GM20000 (cell line): ENCODE measurements around the gene SLIT3.

Experiments used
- DNase-seq: peaks from one replicate; pipeline ENCODE4 v3.0.0; 2012; ENCODE audit warnings: low spot score
- TF ChIP-seq, protein P1 (sequence below): IDR thresholded peaks from 2 replicates; pipeline ENCODE4 v1.5.1; 2012; ENCODE audit warnings: mild to moderate bottlenecking, control low read depth; ENCODE audit errors: extremely low read depth, missing control alignments

The SLIT3 gene

DNA sequence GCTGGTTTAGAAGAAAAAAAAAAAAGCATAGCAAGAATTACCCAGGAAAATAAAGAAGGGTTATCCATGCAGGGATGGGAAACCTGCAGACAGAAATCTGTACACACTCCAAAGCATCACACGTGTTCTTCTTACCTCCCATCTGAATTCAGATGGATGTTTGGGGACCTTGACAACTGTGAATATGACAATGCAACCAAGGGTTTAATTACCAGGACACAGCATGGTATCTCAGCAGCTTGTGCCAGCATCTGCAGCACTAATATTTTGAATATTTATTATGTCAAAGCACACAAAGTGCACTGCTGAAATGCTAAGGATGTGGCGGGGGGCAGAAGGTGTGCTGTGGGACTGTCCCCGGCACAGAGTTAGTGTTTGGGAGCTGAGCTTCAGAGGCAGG is 47.9 kb downstream of the SLIT3 start:
- DNase-seq: no peak
- TF ChIP-seq, protein P1, sequence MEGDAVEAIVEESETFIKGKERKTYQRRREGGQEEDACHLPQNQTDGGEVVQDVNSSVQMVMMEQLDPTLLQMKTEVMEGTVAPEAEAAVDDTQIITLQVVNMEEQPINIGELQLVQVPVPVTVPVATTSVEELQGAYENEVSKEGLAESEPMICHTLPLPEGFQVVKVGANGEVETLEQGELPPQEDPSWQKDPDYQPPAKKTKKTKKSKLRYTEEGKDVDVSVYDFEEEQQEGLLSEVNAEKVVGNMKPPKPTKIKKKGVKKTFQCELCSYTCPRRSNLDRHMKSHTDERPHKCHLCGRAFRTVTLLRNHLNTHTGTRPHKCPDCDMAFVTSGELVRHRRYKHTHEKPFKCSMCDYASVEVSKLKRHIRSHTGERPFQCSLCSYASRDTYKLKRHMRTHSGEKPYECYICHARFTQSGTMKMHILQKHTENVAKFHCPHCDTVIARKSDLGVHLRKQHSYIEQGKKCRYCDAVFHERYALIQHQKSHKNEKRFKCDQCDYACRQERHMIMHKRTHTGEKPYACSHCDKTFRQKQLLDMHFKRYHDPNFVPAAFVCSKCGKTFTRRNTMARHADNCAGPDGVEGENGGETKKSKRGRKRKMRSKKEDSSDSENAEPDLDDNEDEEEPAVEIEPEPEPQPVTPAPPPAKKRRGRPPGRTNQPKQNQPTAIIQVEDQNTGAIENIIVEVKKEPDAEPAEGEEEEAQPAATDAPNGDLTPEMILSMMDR: no peak

DNA sequence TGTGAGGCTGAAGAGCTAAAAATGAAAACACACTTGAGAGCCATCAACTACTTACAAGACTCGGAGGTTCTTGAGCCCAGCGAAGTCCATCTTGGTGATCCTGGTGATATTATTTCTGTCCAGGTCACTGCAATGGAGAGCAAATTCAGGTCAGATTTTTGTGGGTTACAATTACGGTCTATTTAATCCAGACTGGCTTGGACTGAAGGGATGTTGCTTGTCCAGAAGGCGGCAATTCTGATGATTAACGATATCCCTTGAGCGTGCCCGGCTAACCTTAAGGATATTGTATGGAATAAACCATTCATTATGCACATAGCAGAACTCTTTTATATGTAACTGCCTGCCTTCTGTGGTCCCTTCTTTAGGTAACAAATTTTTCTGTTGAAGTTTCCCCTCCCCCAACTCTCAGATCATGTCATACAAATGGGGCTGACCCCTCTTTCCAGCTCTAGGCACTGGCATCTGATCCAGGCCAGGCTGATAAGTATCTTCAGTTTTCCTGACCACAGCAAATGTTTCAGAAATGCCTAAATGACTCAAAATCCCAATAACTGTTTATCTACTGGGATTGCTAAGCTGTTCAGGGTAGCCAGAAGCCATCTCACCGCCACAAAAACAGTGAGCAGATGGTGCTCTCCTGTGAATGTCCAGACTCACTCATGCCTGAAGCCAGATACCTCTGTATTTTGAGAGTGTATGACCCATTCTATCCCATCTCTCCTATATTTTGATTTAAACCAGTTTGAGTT is 49.4 kb downstream of the SLIT3 start:
- TF ChIP-seq, protein P1: no peak
- DNase-seq: no peak

DNA sequence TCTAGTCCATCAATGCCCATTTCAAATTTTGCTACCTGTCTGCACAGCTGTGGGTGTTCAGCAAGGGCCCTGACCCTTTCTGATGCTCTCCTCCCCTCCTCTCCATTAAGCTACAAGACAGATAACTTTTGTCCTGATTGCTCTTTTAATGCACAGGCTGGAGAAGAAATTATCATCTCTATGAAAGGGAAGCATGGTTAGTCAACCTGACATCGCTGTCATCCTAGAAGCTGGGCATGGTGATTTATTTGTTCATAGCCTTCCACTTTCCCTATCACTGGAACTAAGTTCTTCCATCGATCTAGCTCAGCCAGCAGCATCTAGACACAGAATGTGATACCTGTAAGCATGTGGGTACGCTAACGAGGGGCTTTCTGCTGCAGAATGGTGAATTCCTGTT is 50.1 kb downstream of the SLIT3 start:
- TF ChIP-seq, protein P1: no peak
- DNase-seq: no peak

DNA sequence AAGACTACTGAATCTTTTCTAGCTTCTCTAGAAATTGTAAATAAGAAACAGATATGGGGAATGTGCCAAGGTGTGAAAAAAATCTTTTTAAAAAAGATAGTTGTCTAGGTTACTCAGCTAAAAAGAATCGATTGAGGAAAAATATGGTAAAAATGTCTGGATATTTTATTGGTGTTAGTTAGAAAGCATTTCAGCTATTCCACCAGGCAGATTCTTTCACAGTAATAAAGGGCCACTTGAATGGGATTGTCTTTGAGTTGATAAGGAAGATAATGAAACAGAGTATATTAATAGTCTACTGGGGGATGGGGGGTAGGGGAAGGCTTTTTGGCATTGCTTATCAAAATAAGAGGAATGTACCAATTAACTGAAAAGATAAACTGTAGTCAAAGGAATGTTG is 51.9 kb downstream of the SLIT3 start:
- TF ChIP-seq, protein P1: no peak
- no peak for DNase-seq

DNA sequence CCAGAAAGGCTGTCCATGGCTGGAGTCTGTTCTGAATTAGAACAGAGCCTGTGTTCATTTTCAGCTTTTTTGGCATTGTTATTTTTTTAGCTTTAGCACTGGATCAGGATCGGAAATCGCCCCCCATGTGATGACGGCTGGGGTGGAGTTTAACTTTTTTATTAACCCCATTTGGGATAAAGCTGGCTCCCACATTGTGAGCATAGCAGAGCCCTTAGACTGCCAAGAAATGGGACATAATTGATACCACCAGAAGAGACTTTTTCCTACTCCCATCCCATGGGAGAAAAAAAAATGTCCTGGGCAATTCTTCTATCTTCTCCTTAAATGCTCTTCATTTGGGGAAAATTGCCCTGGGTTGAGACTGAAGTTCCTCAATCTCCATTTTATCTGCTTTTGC is 52.4 kb downstream of the SLIT3 start:
- TF ChIP-seq, protein P1: no peak
- DNase-seq: no peak

DNA sequence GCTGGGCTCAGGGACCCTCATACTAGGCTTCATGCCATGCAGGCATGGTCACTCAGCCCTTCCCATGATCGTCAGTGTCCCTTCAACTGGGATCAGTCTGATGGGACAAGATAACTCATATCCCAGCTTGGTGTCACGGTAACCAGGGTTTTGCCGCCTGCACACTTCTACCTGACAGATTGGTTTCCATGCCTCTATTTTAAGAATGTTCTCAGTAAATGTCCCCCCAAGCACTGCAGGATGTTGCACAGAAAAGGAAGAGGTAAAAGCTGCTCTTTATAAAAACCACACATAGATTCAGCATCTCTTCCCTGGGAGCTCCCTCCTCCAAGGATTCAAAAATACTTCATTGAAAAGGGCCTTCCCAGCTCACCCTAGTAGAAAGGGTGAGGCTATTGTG is 56.1 kb downstream of the SLIT3 start:
- TF ChIP-seq, protein P1: no peak
- DNase-seq: no peak

DNA sequence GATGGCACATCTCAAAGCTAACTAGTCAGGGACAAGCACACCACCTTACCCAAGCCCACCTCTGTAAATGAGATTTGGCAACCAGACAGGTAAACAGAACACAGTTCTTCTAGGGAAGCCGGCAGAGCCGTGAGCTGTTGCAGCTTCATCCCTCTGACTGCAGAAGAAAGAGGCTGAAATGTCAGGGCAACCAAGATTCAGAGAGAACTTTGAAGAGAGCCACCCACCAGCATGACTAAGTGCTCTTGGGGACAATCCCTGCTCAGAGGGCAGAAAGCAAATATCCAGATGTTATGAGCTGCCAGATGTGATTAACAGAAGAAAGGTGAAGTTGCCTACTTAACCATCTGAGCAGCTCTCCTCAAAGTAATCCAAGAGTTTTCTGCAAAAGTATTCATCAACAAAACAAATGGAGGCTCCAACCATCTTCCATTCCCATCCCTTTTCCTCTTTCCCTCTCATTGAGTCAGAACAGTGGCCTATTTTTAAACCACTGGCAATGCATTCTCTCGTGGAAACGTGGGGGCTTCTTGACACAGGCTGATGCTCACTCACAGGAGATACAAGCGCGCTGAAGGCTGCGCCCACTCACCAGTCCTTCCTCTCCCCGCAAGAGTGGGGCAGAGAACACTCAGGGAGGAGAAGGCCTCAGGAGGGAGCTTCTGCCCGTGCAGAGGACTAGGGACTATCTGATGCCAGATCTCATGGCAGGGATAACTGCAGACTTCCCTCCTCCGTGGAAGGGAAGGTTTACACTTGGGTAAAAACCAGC is 57.1 kb downstream of the SLIT3 start:
- no peak for DNase-seq
- TF ChIP-seq, protein P1: no peak
